H1 (cell line): ENCODE measurements around the gene HLTF. TPM values are rescaled to one million over a fixed set of nuclear protein-coding genes. Genes with fewer than 3 reads are reported as not detected.

ENCODE experiments used
- CTCF ChIA-PET: fragments of 300-600 bp; sonication (Branson Sonifier 250); formaldehyde crosslinking; loops from one replicate; lab custom pipeline; 2021; ENCODE audit not compliant: partially characterized antibody; lab: Charles Lee
- POLR2A ChIA-PET: fragments of 300-600 bp; sonication (Branson Sonifier 250); formaldehyde crosslinking; loops from one replicate; lab custom pipeline; 2021; ENCODE audit warnings: inconsistent platforms; ENCODE audit not compliant: partially characterized antibody; lab: Charles Lee
- DNase-seq, 2 experiments: peaks; one replicate each; pipeline versions ENCODE4 v3.0.0 to v3.0.0-alpha.2; 2010 to 2022; ENCODE audit warnings: low spot score in 2 of 2, low read depth in 1 of 2, mixed read lengths in 1 of 2
- FAIRE-seq: peaks from 2 replicates; lab custom pipeline; 2011; peaks lifted over from hg19 to GRCh38; lab: Jason Lieb, UNC
- H2AFZ ChIP-seq: 2 replicates; pipeline ENCODE4 v1.8.1; 2012; ENCODE audit warnings: low read length, inconsistent platforms
- H2AK5ac ChIP-seq: 2 replicates; pipeline ENCODE4 v1.6.1; 2013; ENCODE audit warnings: low read depth, low read length
- H2BK120ac ChIP-seq: replicated peaks from 2 replicates; pipeline ENCODE3; 2013; ENCODE audit warnings: low read depth, low read length, inconsistent platforms
- H2BK12ac ChIP-seq: 2 replicates; pipeline ENCODE4 v1.6.1; 2013; ENCODE audit warnings: low read depth, low read length
- H2BK15ac ChIP-seq: 2 replicates; pipeline ENCODE4 v1.6.1; 2013; ENCODE audit warnings: low read length
- H2BK20ac ChIP-seq: 2 replicates; pipeline ENCODE4 v1.6.1; 2013; ENCODE audit warnings: low read length
- H2BK5ac ChIP-seq: 2 replicates; pipeline ENCODE4 v1.6.1; 2013; ENCODE audit warnings: low read depth, low read length
- H3K14ac ChIP-seq: 2 replicates; pipeline ENCODE4 v1.6.1; 2013; ENCODE audit warnings: inconsistent platforms; ENCODE audit not compliant: insufficient read length
- H3K18ac ChIP-seq: 2 replicates; pipeline ENCODE4 v1.6.1; 2013; ENCODE audit warnings: low read length; ENCODE audit errors: extremely low read depth
- H3K23ac ChIP-seq: 2 replicates; pipeline ENCODE4 v1.6.1; 2013; ENCODE audit warnings: inconsistent platforms; ENCODE audit not compliant: insufficient read length
- H3K23me2 ChIP-seq: 2 replicates; pipeline ENCODE4 v1.6.1; 2013; ENCODE audit warnings: low read depth, low read length
- H3K27ac ChIP-seq: 2 replicates; pipeline ENCODE4 v1.6.1; 2011; ENCODE audit warnings: low read depth, low read length, inconsistent platforms
- H3K27me3 ChIP-seq, 4 experiments: replicated peaks in 1 of 4; 1 replicate in 1 of 4; 2 replicates in 3 of 4; pipeline versions ENCODE4 v1.6.1 to v1.8.1; 2011 to 2013; ENCODE audit warnings: low read length in 3 of 4, mild to moderate bottlenecking in 3 of 4, inconsistent platforms in 2 of 4, mixed read lengths in 2 of 4, moderate library complexity in 1 of 4; ENCODE audit not compliant: control insufficient read depth in 3 of 4, insufficient read depth in 3 of 4; ENCODE audit errors: extremely low read depth in 1 of 4
- H3K36me3 ChIP-seq, 4 experiments: 2 replicates each; pipeline versions ENCODE4 v1.6.1 to v1.8.1; 2011 to 2013; ENCODE audit warnings: mild to moderate bottlenecking in 4 of 4, low read length in 3 of 4, moderate library complexity in 2 of 4, control low read depth in 1 of 4, inconsistent platforms in 1 of 4; ENCODE audit not compliant: insufficient read depth in 4 of 4, control insufficient read depth in 2 of 4
- H3K4ac ChIP-seq: replicated peaks from 2 replicates; pipeline ENCODE3; 2013; ENCODE audit warnings: low read length, low read depth, mixed read lengths, inconsistent platforms; ENCODE audit not compliant: insufficient read length
- H3K4me1 ChIP-seq, 4 experiments: replicated peaks in 1 of 4; 1 replicate in 1 of 4; 2 replicates in 3 of 4; pipeline versions ENCODE4 v1.6.1 to v1.8.1; 2011 to 2013; ENCODE audit warnings: low read length in 3 of 4, inconsistent platforms in 2 of 4, mixed read lengths in 1 of 4; ENCODE audit not compliant: insufficient read depth in 4 of 4, control insufficient read depth in 3 of 4
- H3K4me2 ChIP-seq, 2 experiments: 2 replicates each; pipeline versions ENCODE4 v1.6.1 to v1.8.1; 2011 to 2013; ENCODE audit warnings: low read depth in 2 of 2, low read length in 2 of 2, control low read depth in 1 of 2, inconsistent platforms in 1 of 2, mild to moderate bottlenecking in 1 of 2; ENCODE audit not compliant: insufficient read depth in 1 of 2
- H3K4me3 ChIP-seq, 4 experiments: fragments of 200-600, 300-600 bp in 1 of 4; sonication (generic), shearing (Covaris generic), sonication (Bioruptor Twin) in 1 of 4; 2 replicates each; pipeline versions ENCODE4 v1.5.1 to v1.8.1; 2011 to 2016; ENCODE audit warnings: low read length in 4 of 4, low read depth in 3 of 4, control low read depth in 2 of 4, inconsistent platforms in 2 of 4, mild to moderate bottlenecking in 2 of 4, mixed read lengths in 1 of 4, moderate library complexity in 1 of 4; ENCODE audit not compliant: insufficient read depth in 2 of 4; ENCODE audit errors: extremely low read depth in 1 of 4
- H3K56ac ChIP-seq: replicated peaks from 2 replicates; pipeline ENCODE3; 2013; ENCODE audit warnings: low read depth, mild to moderate bottlenecking, mixed read lengths, low read length, inconsistent platforms; ENCODE audit not compliant: insufficient read length
- H3K79me1 ChIP-seq: 2 replicates; pipeline ENCODE4 v1.6.1; 2013; ENCODE audit warnings: low read depth, low read length, control low read depth
- H3K79me2 ChIP-seq, 2 experiments: 2 replicates each; pipeline versions ENCODE4 v1.6.1 to v1.8.1; 2012 to 2013; ENCODE audit warnings: low read length in 2 of 2, mild to moderate bottlenecking in 2 of 2, inconsistent platforms in 1 of 2; ENCODE audit not compliant: insufficient read depth in 2 of 2, control insufficient read depth in 1 of 2
- H3K9ac ChIP-seq, 4 experiments: replicated peaks in 1 of 4; 1 replicate in 1 of 4; 2 replicates in 3 of 4; pipeline versions ENCODE4 v1.6.1 to v1.8.1; 2011 to 2013; ENCODE audit warnings: low read depth in 3 of 4, low read length in 3 of 4, control low read depth in 2 of 4, mild to moderate bottlenecking in 2 of 4, moderate library complexity in 2 of 4, inconsistent platforms in 1 of 4; ENCODE audit errors: extremely low read depth in 1 of 4
- H3K9me3 ChIP-seq, 2 experiments: 2 replicates each; pipeline versions ENCODE4 v1.6.1 to v1.8.1; 2012 to 2013; ENCODE audit warnings: mild to moderate bottlenecking in 2 of 2, moderate library complexity in 2 of 2, control low read depth in 1 of 2, inconsistent platforms in 1 of 2, low read depth in 1 of 2, low read length in 1 of 2, mixed read lengths in 1 of 2; ENCODE audit not compliant: insufficient read depth in 2 of 2
- H4K20me1 ChIP-seq, 2 experiments: replicated peaks in 1 of 2; 2 replicates each; pipeline versions ENCODE3 to v1.8.1; 2011 to 2013; ENCODE audit warnings: inconsistent platforms in 2 of 2, low read length in 2 of 2, mild to moderate bottlenecking in 1 of 2; ENCODE audit not compliant: insufficient read depth in 2 of 2, control insufficient read depth in 1 of 2
- H4K5ac ChIP-seq: 2 replicates; pipeline ENCODE4 v1.6.1; 2013; ENCODE audit warnings: low read length, low read depth, mixed read lengths, inconsistent platforms; ENCODE audit not compliant: insufficient read length
- H4K8ac ChIP-seq: 2 replicates; pipeline ENCODE4 v1.8.0; 2013; ENCODE audit warnings: mild to moderate bottlenecking, moderate library complexity, low read length, inconsistent platforms; ENCODE audit not compliant: insufficient read depth; ENCODE audit errors: extremely low read depth
- H4K91ac ChIP-seq: replicated peaks from 2 replicates; pipeline ENCODE3; 2013; ENCODE audit warnings: low read length, mixed read lengths, inconsistent platforms; ENCODE audit not compliant: insufficient read length
- MAFK ChIP-seq: IDR thresholded peaks from 2 replicates; pipeline ENCODE4 v1.6.1; 2012; ENCODE audit warnings: low read depth, mild to moderate bottlenecking, improper control_type of control experiment, low read length
- POLR2A ChIP-seq, 2 experiments: IDR thresholded peaks; 1 replicate in 1 of 2; 2 replicates in 1 of 2; pipeline ENCODE4 v1.6.1; 2011; ENCODE audit warnings: low read depth in 2 of 2, low read length in 2 of 2, mild to moderate bottlenecking in 2 of 2; ENCODE audit errors: control extremely low read depth in 1 of 2
- POU5F1 ChIP-seq: IDR thresholded peaks from 2 replicates; pipeline ENCODE4 v1.6.1; 2011; ENCODE audit warnings: low read depth, mild to moderate bottlenecking, low read length, moderate library complexity
- SIRT6 ChIP-seq: IDR thresholded peaks from one replicate; pipeline ENCODE4 v1.7.1; 2012; ENCODE audit warnings: low read length, inconsistent platforms
- SIX5 ChIP-seq: IDR thresholded peaks from 2 replicates; pipeline ENCODE4 v1.6.1; 2011; ENCODE audit warnings: mild to moderate bottlenecking, low read depth, low read length
- SP1 ChIP-seq: IDR thresholded peaks from 2 replicates; pipeline ENCODE4 v1.6.1; 2011; ENCODE audit warnings: low read depth, low read length
- TEAD4 ChIP-seq: IDR thresholded peaks from 2 replicates; pipeline ENCODE4 v1.6.1; 2012; ENCODE audit warnings: low read depth, low read length, inconsistent platforms, mixed read lengths
- WGBS, 2 experiments: shearing (Covaris generic) in 1 of 2; methylation state at CpG; one replicate each; pipeline versions ENCODE4 v1.1.6 to v1.1.7; 2013 to 2015; ENCODE audit warnings: low lambda C conversion rate in 2 of 2, mixed read lengths in 2 of 2, inconsistent platforms in 1 of 2, low coverage in 1 of 2, missing lambda C conversion rate in 1 of 2; ENCODE audit not compliant: insufficient replicate concordance in 2 of 2, insufficient coverage in 1 of 2, insufficient read length in 1 of 2; ENCODE audit errors: extremely low coverage in 1 of 2, missing lambda C conversion rate in 1 of 2; 5-methylcytosine and 5-hydroxymethylcytosine counted together
- polyA plus RNA-seq, 7 experiments: library from polyadenylated mRNA; depleted of rRNA in 3 of 7; stranded (reverse) in 5 of 7; unstranded in 2 of 7; fragments of >200 nt in 5 of 7; fragments of 200-250 nt in 2 of 7; gene quantifications; 1 replicate in 5 of 7; 2 replicates in 1 of 7; 4 replicates in 1 of 7; pipeline versions ENCODE4 v1.2.1 to v1.2.3, GENCODE V29; 2011 to 2013; ENCODE audit warnings: missing spikeins in 2 of 7, mixed read lengths in 2 of 7
- total RNA-seq: library from RNA; stranded (reverse); fragmentation: NEBNext Ultra II Directional; extraction: Animal tissue kit (Norgen Biotek cat#: 25700); gene quantifications from 2 replicates; pipeline ENCODE4 v1.2.1, GENCODE V29; 2021
- TF ChIP-seq, protein P1 (sequence below): IDR thresholded peaks from 2 replicates; pipeline ENCODE4 v1.6.1; 2012; ENCODE audit warnings: inconsistent platforms

Gene HLTF
- total and polyA plus RNA-seq, 2 of the 8 experiments (the other 6 are each of a cell fraction or from before 2014, with no cell fraction given): 18.1 to 60.3 TPM

DNA sequence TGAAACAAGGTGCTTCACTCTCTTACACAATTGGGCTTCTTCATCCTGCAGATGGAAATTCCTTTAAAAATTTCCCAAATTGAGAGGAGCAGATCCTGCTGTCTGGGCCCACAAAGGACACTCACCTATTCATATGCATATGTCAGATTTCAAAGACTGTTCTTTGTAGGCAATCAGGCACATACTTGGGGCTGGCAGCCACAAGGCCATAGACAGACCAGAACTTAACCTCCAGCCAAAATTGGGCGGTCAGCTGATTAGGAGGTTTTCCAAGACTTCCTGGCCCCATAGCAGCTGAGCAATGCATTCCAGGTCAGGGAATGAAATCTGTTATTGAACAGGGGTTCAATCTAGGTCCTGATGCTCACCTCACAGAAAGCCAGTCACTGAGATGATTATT is 28.1 kb upstream of the HLTF start:
- H3K9ac ChIP-seq: no peak overlapping the region
- no peak overlapping the region for H3K56ac ChIP-seq
- no peak overlapping the region for H4K91ac ChIP-seq
- no peaks in the 10 kb centered on the region; a peak in 1 of 8 replicates for H3K36me3 ChIP-seq
- ChIA-PET CTCF (interaction anchor here (0.8 to 3.2 kb wide), 5 partner anchors 21 to 164 kb away, joined by 3 to 11 read pairs (median 3); no protein-coding TSS in a partner anchor), POLR2A (no interaction called here)
- H2BK5ac ChIP-seq: no peak overlapping the region
- H4K8ac ChIP-seq: no peak overlapping the region
- H3K27me3 ChIP-seq: no peaks in the 10 kb centered on the region
- no peak overlapping the region for H2BK20ac ChIP-seq
- 88% methylated on average over 1 of the region's 1 CpG; no CpG with 5 or more reads in 1 of the 2 experiments for WGBS, 2 experiments
- no peaks in the 10 kb centered on the region for H3K79me2 ChIP-seq
- peaks cover 0 to 2% of the 10 kb centered on the region in 2 experiments; a peak in 2 of 4 replicates for H3K9me3 ChIP-seq
- no peak overlapping the region for H3K4ac ChIP-seq
- no peak for FAIRE-seq
- no peak overlapping the region for H3K14ac ChIP-seq
- no peak overlapping the region for H2BK120ac ChIP-seq
- peaks cover 0 to 6% (median 2%) of the 10 kb centered on the region in 4 experiments; a peak in 4 of 7 replicates for H3K4me1 ChIP-seq
- no peak overlapping the region for H3K18ac ChIP-seq
- TF ChIP-seq SP1 (no peak), POU5F1 (0 out of 2 replicates have a peak, but pooled peaks have one; percentile 15), SIRT6 (no peak), TEAD4 (no peak), MAFK (no peak), SIX5 (no peak), POLR2A (IDR thresholded peaks at IDR 0.05; ENCODE audit: control extremely low read depth in 1 of 2, low read depth in 2 of 2, low read length in 2 of 2) (no peak)
- TF ChIP-seq, protein P1, sequence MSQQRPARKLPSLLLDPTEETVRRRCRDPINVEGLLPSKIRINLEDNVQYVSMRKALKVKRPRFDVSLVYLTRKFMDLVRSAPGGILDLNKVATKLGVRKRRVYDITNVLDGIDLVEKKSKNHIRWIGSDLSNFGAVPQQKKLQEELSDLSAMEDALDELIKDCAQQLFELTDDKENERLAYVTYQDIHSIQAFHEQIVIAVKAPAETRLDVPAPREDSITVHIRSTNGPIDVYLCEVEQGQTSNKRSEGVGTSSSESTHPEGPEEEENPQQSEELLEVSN: no peak
- H2AFZ ChIP-seq: no peak overlapping the region
- H3K79me1 ChIP-seq: no peaks in the 10 kb centered on the region
- H3K4me2 ChIP-seq: no peak overlapping the region
- no peak overlapping the region for H2BK12ac ChIP-seq
- no peak overlapping the region for H2AK5ac ChIP-seq
- no peak overlapping the region for H3K23ac ChIP-seq
- H4K5ac ChIP-seq: no peak overlapping the region
- H2BK15ac ChIP-seq: no peak overlapping the region
- H3K27ac ChIP-seq: no peak overlapping the region
- no peaks in the 10 kb centered on the region for H4K20me1 ChIP-seq
- H3K23me2 ChIP-seq: no peaks in the 10 kb centered on the region
- H3K4me3 ChIP-seq: no peak overlapping the region
- no peak for DNase-seq
